PC-9 (cell line): ENCODE measurements around the gene NCMAP.

ENCODE experiments used
- EZH2 ChIP-seq: fragments of 200-600 bp; sonication (generic); IDR thresholded peaks from 2 replicates; pipeline ENCODE4 v1.8.0; 2017; ENCODE audit warnings: antibody characterized with exemption, low read depth
- TF ChIP-seq, protein P1 (sequence below): fragments of 200-600 bp; sonication (generic); conservative IDR thresholded peaks from 2 replicates; pipeline ENCODE4 v1.6.1; 2017; ENCODE audit warnings: mixed run types, antibody characterized with exemption, mild to moderate bottlenecking, moderate library complexity

DNA sequence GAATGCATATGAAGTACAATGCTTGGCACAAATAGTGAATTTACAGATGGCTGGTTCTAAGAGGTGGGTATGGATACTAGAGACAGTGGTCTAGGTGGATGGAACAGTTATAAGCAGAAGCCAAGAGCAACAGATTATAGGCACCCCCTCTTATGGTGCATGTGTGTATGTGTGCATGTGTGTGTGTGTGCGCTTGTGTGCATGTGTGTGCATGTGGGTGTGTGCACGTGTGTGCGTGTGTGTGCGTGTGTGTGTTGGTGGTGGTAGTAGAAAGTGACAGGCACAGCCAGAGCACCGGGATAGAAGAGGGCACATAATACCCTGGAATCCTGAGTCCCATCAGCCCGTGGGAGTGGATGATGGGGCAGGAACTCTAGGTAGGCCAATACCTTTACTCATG lies 1.3 kb downstream of the NCMAP start:
- no peak for TF ChIP-seq EZH2
- TF ChIP-seq, protein P1, sequence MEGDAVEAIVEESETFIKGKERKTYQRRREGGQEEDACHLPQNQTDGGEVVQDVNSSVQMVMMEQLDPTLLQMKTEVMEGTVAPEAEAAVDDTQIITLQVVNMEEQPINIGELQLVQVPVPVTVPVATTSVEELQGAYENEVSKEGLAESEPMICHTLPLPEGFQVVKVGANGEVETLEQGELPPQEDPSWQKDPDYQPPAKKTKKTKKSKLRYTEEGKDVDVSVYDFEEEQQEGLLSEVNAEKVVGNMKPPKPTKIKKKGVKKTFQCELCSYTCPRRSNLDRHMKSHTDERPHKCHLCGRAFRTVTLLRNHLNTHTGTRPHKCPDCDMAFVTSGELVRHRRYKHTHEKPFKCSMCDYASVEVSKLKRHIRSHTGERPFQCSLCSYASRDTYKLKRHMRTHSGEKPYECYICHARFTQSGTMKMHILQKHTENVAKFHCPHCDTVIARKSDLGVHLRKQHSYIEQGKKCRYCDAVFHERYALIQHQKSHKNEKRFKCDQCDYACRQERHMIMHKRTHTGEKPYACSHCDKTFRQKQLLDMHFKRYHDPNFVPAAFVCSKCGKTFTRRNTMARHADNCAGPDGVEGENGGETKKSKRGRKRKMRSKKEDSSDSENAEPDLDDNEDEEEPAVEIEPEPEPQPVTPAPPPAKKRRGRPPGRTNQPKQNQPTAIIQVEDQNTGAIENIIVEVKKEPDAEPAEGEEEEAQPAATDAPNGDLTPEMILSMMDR, result no peak
